ENCODE results near the gene SMCO1.
"Not testable (repeated sequence)": the region's sequence is repeated elsewhere in the genome, so short reads cannot be mapped to it uniquely, and the experiment has no call there.

The SMCO1 gene

DNA sequence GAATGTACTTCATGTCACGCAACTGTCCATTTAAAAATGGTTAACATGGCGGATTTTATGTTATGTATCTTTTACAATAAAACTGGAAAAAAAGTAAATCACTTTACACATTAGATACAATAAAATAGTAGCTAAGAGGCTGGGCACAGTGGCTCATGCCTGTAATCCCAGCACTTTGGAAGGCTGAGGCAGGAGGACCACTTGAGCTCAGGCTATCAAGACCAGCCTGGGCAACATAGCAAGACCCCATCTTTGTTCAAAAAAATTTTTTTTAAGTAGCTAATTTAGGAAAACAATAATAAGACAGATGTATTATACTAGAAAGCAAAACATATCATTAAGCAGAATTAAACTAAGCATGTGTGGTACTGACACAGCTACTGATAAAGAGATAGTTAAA is 23.1 kb downstream of the SMCO1 start:
- DNase-seq (ENCODE audit: low spot score) = no peak

GRCh38 chr3:196489747-196490146 is 25.4 kb downstream of the SMCO1 start:
- DNase-seq (ENCODE audit: low spot score) = no peak

DNA sequence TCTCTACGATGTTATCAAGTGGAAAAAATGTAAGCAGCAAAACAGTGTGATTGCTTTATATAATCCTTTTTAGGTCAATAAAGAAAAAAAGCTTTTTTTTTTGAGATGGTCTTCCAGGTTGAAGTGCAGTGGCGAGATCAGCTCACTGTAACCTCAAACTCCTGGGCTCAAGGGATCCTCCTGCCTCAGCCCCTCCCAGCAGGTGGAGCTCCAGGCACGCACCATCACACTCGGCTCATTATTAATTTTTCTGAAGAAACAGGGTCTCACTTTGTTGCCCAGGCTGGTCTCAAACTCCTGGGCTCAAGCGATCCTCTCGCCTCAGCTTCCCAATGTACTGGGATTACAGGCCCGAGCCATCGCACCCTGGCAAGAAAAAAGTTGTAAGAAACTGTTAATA is 28.9 kb downstream of the SMCO1 start:
- peak; percentile 32 for DNase-seq (ENCODE audit: low spot score)

DNA sequence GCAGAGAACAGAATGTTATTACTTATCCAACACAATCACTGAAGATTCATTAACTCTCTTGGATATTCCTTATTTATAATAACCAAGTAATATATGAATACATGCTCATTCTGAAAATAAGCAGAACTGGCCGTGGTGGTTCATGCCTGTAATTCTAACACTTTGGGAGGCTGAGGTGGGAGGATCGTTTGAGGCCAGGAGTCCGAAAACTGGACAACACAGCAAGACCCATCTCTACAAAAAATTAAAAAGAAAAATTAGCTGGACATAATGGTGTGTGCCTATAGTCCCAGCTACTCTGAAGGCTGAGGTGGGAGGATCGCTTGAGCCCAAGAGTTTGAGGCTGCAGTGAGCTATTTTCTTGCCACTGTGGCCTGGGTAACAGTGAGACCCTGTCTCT is 37.5 kb downstream of the SMCO1 start:
- DNase-seq (ENCODE audit: low spot score) = no peak

GRCh38 chr3:196472286-196472685 is 42.9 kb downstream of the SMCO1 start:
- no peak for DNase-seq (ENCODE audit: low spot score)

DNA sequence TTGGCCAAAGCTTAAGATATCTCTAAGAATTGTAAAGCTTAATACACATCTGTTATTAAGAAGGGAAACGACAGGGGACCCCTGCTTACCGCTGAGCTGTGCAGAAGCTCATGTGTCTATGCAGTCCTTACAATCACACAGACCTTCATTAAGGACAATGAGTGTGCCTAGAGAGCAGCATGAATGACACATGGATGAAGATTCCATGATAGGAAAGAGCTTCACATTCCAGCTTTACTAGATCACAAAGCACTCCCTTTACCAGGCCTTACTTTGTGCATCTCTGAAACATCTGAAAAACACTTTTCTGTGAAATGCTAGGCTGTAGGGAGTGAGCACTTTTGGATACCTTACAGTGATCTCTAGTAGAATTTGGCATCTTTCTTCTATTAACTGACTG is 43.6 kb downstream of the SMCO1 start:
- no peak for DNase-seq (ENCODE audit: low spot score)

DNA sequence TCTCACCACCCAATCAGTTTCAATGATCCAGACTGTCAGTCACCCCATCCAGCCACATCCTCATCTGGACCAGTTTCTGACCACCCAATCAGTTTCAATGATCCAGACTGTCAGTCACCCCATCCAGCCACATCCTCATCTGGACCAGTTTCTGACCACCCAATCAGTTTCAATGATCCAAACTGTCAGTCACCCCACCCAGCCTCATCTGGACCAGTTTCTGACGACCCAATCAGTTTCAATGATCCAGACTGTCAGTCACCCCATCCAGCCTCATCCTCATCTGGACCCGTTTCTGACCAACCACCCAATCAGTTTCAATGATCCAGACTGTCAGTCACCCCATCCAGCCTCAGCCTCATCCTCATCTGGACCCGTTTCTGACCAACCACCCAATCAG is 45.0 kb downstream of the SMCO1 start:
- not testable (repeated sequence) for DNase-seq (ENCODE audit: low spot score)

DNA sequence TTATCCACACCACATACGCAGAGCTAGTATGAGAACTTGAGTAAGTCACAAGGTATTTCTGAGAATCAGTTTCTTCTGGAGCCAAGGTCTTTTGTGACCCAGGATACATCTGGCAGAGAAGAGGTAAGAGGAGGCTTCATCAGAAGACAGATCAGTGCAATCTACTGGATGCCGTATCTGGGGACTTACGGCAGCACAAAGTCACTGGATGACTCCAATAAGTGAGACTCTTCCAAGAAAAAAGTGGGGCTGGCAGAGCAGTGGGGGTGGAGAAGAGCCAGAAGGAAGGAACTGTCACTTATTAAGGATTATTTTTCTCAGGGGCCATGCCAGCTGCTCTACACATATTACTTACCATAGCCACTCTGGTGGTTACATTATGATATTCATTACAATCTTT is 51.3 kb downstream of the SMCO1 start:
- no peak for DNase-seq (ENCODE audit: low spot score)

GRCh38 chr3:196463478-196463756 is 51.7 kb downstream of the SMCO1 start:
- no peak for DNase-seq (ENCODE audit: low spot score)

DNA sequence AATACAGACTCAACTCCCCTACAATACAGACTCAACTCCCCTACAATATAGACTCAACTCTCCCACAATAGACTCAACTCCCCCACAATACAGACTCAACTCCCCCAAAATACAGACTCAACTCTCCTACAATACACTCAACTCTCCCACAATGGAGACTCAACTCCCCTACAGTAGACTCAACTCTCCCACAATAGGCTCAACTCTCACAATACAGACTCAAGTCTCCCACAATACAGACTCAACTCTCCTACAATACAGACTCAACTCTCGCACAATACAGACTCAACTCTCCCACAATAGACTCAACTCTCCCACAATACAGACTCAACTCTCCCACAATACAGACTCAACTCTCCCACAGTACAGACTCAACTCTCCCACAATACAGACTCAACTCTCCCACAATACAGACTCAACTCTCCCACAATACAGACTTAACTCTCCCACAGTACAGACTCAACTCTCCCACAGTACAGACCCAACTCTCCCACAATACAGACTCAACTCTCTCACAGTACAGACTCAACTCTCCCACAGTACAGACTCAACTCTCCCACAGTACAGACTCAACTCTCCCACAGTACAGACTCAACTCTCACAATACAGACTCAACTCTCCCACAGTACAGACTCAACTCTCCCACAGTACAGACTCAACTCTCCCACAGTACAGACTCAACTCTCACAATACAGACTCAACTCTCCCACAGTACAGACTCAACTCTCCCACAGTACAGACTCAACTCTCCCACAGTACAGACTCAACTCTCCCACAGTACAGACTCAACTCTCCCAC is 52.3 kb downstream of the SMCO1 start:
- DNase-seq (ENCODE audit: low spot score) = not testable (repeated sequence)

GRCh38 chr3:196458063-196458462 is 57.1 kb downstream of the SMCO1 start:
- no peak for DNase-seq (ENCODE audit: low spot score)

DNA sequence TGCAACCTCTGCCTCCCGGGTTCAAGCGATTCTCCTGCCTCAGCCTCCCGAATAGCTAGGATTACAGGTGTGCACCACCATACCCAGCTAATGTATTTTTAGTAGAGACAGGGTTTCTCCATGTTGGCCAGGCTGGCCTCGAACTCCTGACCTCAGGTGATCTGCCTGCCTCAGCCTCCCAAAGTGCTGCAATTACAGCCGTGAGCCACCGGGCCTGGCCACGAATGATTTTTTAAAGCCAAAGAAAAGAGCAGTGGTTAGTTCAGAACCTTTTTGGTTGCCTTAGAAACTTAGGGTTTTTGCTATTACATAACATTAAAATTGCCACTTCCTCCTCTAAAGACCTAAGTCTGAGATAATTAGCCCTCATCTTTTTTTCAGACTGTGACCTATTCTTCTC is 57.7 kb downstream of the SMCO1 start:
- DNase-seq (ENCODE audit: low spot score) = peak; percentile 5
